Right cardiac atrium (tissue), 5 donors: ENCODE measurements around the gene SMARCD1. TPM values are rescaled to one million over a fixed set of nuclear protein-coding genes. Genes with fewer than 3 reads are reported as not detected.

Experiments used
- ATAC-seq, 2 donors: fragments of 200-7000 bp; cut with Tn5 transposase; one replicate each; pipeline versions ENCODE4 v1.8.0 to v1.9.1; 2020; ENCODE audit warnings: moderate library complexity in 2 of 2, mild to moderate bottlenecking in 1 of 2
- DNase-seq, 3 donors: peaks; one replicate each; pipeline ENCODE4 v3.0.0-alpha.2; 2020
- H3K27ac ChIP-seq: one replicate; pipeline ENCODE4 v1.5.1; 2013; ENCODE audit warnings: mild to moderate bottlenecking, low read length, control low read depth, moderate library complexity
- H3K27me3 ChIP-seq: one replicate; pipeline ENCODE4 v1.6.1; 2013; ENCODE audit not compliant: control insufficient read depth, insufficient read depth
- H3K4me1 ChIP-seq: one replicate; pipeline ENCODE4 v1.6.1; 2013; ENCODE audit warnings: low read length; ENCODE audit not compliant: control insufficient read depth, insufficient read depth
- H3K4me3 ChIP-seq: one replicate; pipeline ENCODE4 v1.5.1; 2013; ENCODE audit warnings: low read length, control low read depth
- H3K9me3 ChIP-seq: one replicate; pipeline ENCODE4 v1.6.1; 2013; ENCODE audit warnings: low read length; ENCODE audit not compliant: control insufficient read depth
- WGBS: extraction: QIAGEN DNeasy Blood & Tissue Kit; methylation state at CpG from one replicate; pipeline ENCODE4 v1.1.7; 2013; 5-methylcytosine and 5-hydroxymethylcytosine counted together
- intact Hi-C, 4 donors: fragments of 100-400 bp; cut with DNase I; formaldehyde crosslinking; loops; one replicate each; pipeline versions ENCODE4 v1.11.0 to v1.14.0; 2022 to 2023
- polyA plus RNA-seq: library from polyadenylated mRNA; stranded (reverse); fragments of 200-250 nt; gene quantifications from one replicate; pipeline ENCODE4 v1.2.3, GENCODE V29; 2013
- total RNA-seq, 4 donors: library from RNA; stranded (reverse); fragmentation: NEBNext Ultra II Directional; extraction: Animal tissue kit (Norgen Biotek cat#: 25700); gene quantifications; one replicate each; pipeline ENCODE4 v1.2.1, GENCODE V29; 2021
- donor health status: healthy with polysubstance abuse.
- donor health status: DM: no; HTN: yes; CAD: no.
- donor health status: DM: no; HTN: no; CAD: no.
- donor health status: DM: no; HTN: yes; CAD: no; lungs with severe emphysema.
- donor health status: DM: yes; HTN: yes; CAD: no.

The SMARCD1 gene
- total and polyA plus RNA-seq, 5 donors, result 11.6 to 24.5 (median 19.5) TPM

DNA sequence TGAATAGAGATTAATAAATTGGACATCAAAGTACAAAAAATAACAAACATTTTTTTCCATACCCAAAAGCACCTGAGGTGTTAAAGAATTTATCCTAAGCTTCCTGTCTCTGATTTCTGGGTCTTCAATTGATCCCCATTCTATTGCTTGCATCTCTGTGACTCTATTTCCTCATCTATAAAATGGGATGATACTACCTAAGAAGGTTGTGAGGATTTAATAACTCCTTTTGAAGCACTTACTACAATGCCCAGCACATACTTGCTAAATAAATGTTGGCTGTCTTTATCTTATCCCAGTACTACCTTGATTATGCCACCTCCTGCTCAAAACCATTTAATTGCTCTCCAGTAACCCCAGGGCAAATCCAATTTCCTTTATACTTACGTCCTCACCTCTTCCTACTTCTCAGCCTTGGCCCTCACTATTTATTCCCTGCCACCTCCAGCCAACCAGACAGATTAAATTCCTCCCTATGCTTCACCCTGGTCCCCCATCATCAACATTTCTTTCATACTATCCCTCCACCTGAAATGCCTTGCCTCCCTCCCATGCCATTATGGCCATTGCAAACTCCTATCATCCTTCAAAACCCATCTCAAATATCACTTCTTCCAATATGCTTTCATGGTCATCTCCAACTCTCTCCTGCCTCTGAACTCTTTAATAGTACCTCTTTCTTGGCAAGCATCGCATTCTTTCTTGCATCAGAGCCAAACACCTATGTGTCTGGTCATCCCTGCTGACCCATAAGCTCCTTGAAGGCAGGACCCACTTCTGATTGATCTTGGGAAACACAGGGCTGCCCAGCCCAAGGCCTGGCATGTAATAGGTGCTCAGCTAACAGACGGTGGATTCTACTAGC is 35.7 kb upstream of the SMARCD1 start:
- no peak overlapping the region for H3K4me3 ChIP-seq
- 89% methylated on average over 3 of the region's 3 CpGs for WGBS
- H3K9me3 ChIP-seq, result no peaks in the 10 kb centered on the region
- H3K4me1 ChIP-seq, result peaks cover 2% of the 10 kb centered on the region
- no peak for ATAC-seq
- no peak for DNase-seq
- H3K27ac ChIP-seq, result no peak overlapping the region
- intact Hi-C loops, result loop anchor here in 3 of 4 donors (5.0 to 10.0 kb wide), 4 partner anchors 77 to 275 kb away; partner anchors contain the start of gene AQP6 (in 2 of the 3)
- no peaks in the 10 kb centered on the region for H3K27me3 ChIP-seq

GRCh38 chr12:50050119-50050385 is 35.1 kb upstream of the SMARCD1 start:
- intact Hi-C loops, result loop anchor here in 3 of 4 donors (5.0 to 10.0 kb wide), 4 partner anchors 78 to 275 kb away; partner anchors contain the start of gene AQP6 (in 2 of the 3)
- peak in 1 of 2 donors; percentile 2 for ATAC-seq
- Histone ChIP-seq H3K4me1 (peaks cover 2% of the 10 kb centered on the region), H3K4me3 (peak overlapping the region; percentile 34), H3K27ac (no peak overlapping the region), H3K9me3 (no peaks in the 10 kb centered on the region), H3K27me3 (no peaks in the 10 kb centered on the region)
- 64% methylated on average over 3 of the region's 3 CpGs for WGBS
- DNase-seq, result no peak

GRCh38 chr12:50050410-50051098 is 34.6 kb upstream of the SMARCD1 start:
- Histone ChIP-seq H3K27me3 (no peaks in the 10 kb centered on the region), H3K27ac (no peak overlapping the region), H3K9me3 (no peaks in the 10 kb centered on the region), H3K4me1 (peaks cover 2% of the 10 kb centered on the region), H3K4me3 (peak overlapping the region; percentile 34)
- intact Hi-C loops, result loop anchor here in 3 of 4 donors (5.0 to 10.0 kb wide), 4 partner anchors 78 to 276 kb away; partner anchors contain the start of gene AQP6 (in 2 of the 3)
- 4% methylated on average over 37 of the region's 37 CpGs for WGBS
- ATAC-seq, result peak; percentile 94
- DNase-seq, result peak; percentile 86 to 94 (median 93)

GRCh38 chr12:50051101-50051806 is 33.9 kb upstream of the SMARCD1 start:
- Histone ChIP-seq H3K4me1 (peaks cover 2% of the 10 kb centered on the region), H3K9me3 (no peaks in the 10 kb centered on the region), H3K27ac (no peak overlapping the region), H3K27me3 (no peaks in the 10 kb centered on the region), H3K4me3 (no peak overlapping the region)
- WGBS, result 62% methylated on average over 14 of the region's 14 CpGs
- no peak for DNase-seq
- ATAC-seq, result peak; percentile 4 to 7
- intact Hi-C loops, result loop anchor here in 3 of 4 donors (5.0 to 10.0 kb wide), 4 partner anchors 79 to 276 kb away; partner anchors contain the start of gene AQP6 (in 2 of the 3)

- Histone ChIP-seq H3K4me1 (peaks cover 2% of the 10 kb centered on the region), H3K9me3 (no peaks in the 10 kb centered on the region), H3K4me3 (no peak overlapping the region), H3K27me3 (no peaks in the 10 kb centered on the region), H3K27ac (no peak overlapping the region)
- DNase-seq (no peak), ATAC-seq (no peak)
- intact Hi-C loops, result loop anchor here in 3 of 4 donors (5.0 to 10.0 kb wide), 4 partner anchors 80 to 278 kb away; partner anchors contain the start of gene AQP6 (in 2 of the 3)
These were observed 32.6 kb upstream of the SMARCD1 start for GRCh38 chr12:50052544-50052943.

DNA sequence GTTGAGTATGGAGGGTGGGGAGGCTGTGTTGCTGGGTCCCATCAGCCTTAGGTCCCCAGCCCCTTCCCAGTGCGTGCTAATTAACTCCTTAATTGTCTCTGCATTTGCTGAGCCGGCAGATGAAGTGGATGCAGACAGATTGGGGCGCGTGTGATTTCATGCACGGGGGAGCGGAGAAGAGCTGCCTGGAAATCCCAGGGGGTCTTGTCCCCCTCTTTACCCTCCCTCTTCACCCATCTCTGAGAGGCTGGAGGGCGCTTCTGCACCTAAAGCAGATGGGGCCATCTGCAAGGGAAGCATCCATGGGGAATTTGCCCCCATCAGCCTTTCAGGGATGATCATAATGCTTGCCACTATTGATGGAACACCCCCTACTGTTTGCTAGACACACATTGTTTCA is 32.2 kb upstream of the SMARCD1 start:
- Histone ChIP-seq H3K27ac (no peak overlapping the region), H3K4me1 (peaks cover 2% of the 10 kb centered on the region), H3K9me3 (no peaks in the 10 kb centered on the region), H3K4me3 (no peak overlapping the region), H3K27me3 (no peaks in the 10 kb centered on the region)
- 90% methylated on average over 7 of the region's 7 CpGs for WGBS
- ATAC-seq (no peak), DNase-seq (no peak)
- intact Hi-C loops, result loop anchor here in 3 of 4 donors (5.0 to 10.0 kb wide), 4 partner anchors 81 to 278 kb away; partner anchors contain the start of gene AQP6 (in 2 of the 3)

- WGBS, result 73% methylated on average over 1 of the region's 1 CpG
- Histone ChIP-seq H3K27ac (no peak overlapping the region), H3K4me1 (peaks cover 2% of the 10 kb centered on the region), H3K4me3 (no peak overlapping the region), H3K9me3 (no peaks in the 10 kb centered on the region), H3K27me3 (no peaks in the 10 kb centered on the region)
- DNase-seq, result no peak
- ATAC-seq, result no peak
- intact Hi-C loops, result loop anchor here in 3 of 4 donors (5.0 to 10.0 kb wide), 4 partner anchors 81 to 279 kb away; partner anchors contain the start of gene AQP6 (in 2 of the 3)
These were observed 31.6 kb upstream of the SMARCD1 start for GRCh38 chr12:50053583-50053982.

- no peak overlapping the region for H3K4me3 ChIP-seq
- DNase-seq (peak in 1 of 3 donors; percentile 74), ATAC-seq (peak; percentile 30 to 54)
- intact Hi-C loops, result loop anchor here (2.0 to 10.0 kb wide), 5 partner anchors 87 to 281 kb away; no protein-coding TSS in a partner anchor
- no peaks in the 10 kb centered on the region for H3K9me3 ChIP-seq
- H3K27ac ChIP-seq, result no peak overlapping the region
- H3K4me1 ChIP-seq, result no peaks in the 10 kb centered on the region
- no peaks in the 10 kb centered on the region for H3K27me3 ChIP-seq
- WGBS, result 13% methylated on average over 17 of the region's 17 CpGs
These were observed 29.1 kb upstream of the SMARCD1 start for GRCh38 chr12:50055831-50056638.

DNA sequence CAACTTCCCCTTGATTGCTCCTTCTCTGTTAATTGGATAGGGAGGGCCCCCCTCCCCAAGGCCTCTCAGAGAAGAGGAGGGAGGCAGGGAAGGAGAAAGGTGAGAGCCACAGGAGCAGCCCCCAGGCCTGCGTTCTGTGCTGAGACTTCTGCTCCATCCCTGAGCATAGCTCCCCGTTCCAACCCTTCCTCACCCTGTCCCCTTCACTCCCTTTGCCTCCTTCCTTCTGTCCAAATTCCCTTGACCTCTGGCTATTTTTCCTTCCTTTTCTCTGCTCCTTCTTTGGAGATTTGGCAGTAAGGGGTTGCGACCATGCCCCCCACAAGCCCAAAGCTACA is 28.5 kb upstream of the SMARCD1 start:
- 13% methylated on average over 3 of the region's 3 CpGs for WGBS
- H3K4me3 ChIP-seq, result no peak overlapping the region
- no peaks in the 10 kb centered on the region for H3K9me3 ChIP-seq
- DNase-seq (no peak), ATAC-seq (no peak)
- intact Hi-C loops, result loop anchor here (2.0 to 10.0 kb wide), 5 partner anchors 88 to 282 kb away; no protein-coding TSS in a partner anchor
- H3K27me3 ChIP-seq, result no peaks in the 10 kb centered on the region
- H3K27ac ChIP-seq, result no peak overlapping the region
- no peaks in the 10 kb centered on the region for H3K4me1 ChIP-seq
